GM18526 (cell line): Measurements from ENCODE around the gene ZNF19.

Experiments used
- POLR2A ChIP-seq: IDR thresholded peaks from 3 replicates; pipeline ENCODE4 v1.6.1; 2011; ENCODE audit not compliant: insufficient read length; ENCODE audit errors: extremely low read depth

The ZNF19 gene

GRCh38 chr16:71489122-71489521 is at the start of gene ZNF19:
TSS of gene ZNF19 (minus strand) at chr16:71489324. CDS start at chr16:71482114, 7,210 bp downstream.
- TF ChIP-seq POLR2A, result no peak

- no peak for TF ChIP-seq POLR2A
Measured at GRCh38 chr16:71537643-71538042, 48.5 kb upstream of the ZNF19 start.

- no peak for TF ChIP-seq POLR2A
Measured at GRCh38 chr16:71536752-71537499, 47.8 kb upstream of the ZNF19 start.

- no peak for TF ChIP-seq POLR2A
Measured at GRCh38 chr16:71532366-71532765, 43.2 kb upstream of the ZNF19 start.

GRCh38 chr16:71528863-71529262 is 39.7 kb upstream of the ZNF19 start:
- TF ChIP-seq POLR2A, result no peak

- no peak for TF ChIP-seq POLR2A
Measured at GRCh38 chr16:71528257-71528656, 39.1 kb upstream of the ZNF19 start.

- no peak for TF ChIP-seq POLR2A
Measured at GRCh38 chr16:71526111-71526631, 37.0 kb upstream of the ZNF19 start, which contains the start of gene CHST4. TSS of gene CHST4 (plus strand) at chr16:71526426. CDS start at chr16:71536678, 10,252 bp downstream.

- TF ChIP-seq POLR2A, result no peak
Measured at GRCh38 chr16:71524566-71525553, 35.7 kb upstream of the ZNF19 start.

GRCh38 chr16:71520550-71520949 is 31.4 kb upstream of the ZNF19 start:
- no peak for TF ChIP-seq POLR2A

GRCh38 chr16:71515026-71515425 is 25.9 kb upstream of the ZNF19 start:
- TF ChIP-seq POLR2A, result no peak

GRCh38 chr16:71514476-71514875 is 25.4 kb upstream of the ZNF19 start:
- TF ChIP-seq POLR2A, result no peak

GRCh38 chr16:71513302-71513701 is 24.2 kb upstream of the ZNF19 start:
- TF ChIP-seq POLR2A, result no peak

- no peak for TF ChIP-seq POLR2A
Measured at GRCh38 chr16:71507061-71507460, 17.9 kb upstream of the ZNF19 start.

GRCh38 chr16:71504901-71505300 is 15.8 kb upstream of the ZNF19 start:
- TF ChIP-seq POLR2A, result no peak

- TF ChIP-seq POLR2A, result no peak
Measured at GRCh38 chr16:71501547-71501946, 12.4 kb upstream of the ZNF19 start.

GRCh38 chr16:71500964-71501363 is 11.8 kb upstream of the ZNF19 start:
- TF ChIP-seq POLR2A, result no peak
